ENCODE results near the gene GALNT18.
A peak's percentile ranks its signal among the peaks of the same experiment; 100 is the strongest.
"Not testable (repeated sequence)": the region's sequence is repeated elsewhere in the genome, so short reads cannot be mapped to it uniquely, and the experiment has no call there.

GALNT18 gene

GRCh38 chr11:11378184-11378940 is 243.4 kb downstream of the GALNT18 start:
- DNase-seq = no peak

- no peak for DNase-seq
Observed at GRCh38 chr11:11374358-11375148, 247.3 kb downstream of the GALNT18 start.

DNA sequence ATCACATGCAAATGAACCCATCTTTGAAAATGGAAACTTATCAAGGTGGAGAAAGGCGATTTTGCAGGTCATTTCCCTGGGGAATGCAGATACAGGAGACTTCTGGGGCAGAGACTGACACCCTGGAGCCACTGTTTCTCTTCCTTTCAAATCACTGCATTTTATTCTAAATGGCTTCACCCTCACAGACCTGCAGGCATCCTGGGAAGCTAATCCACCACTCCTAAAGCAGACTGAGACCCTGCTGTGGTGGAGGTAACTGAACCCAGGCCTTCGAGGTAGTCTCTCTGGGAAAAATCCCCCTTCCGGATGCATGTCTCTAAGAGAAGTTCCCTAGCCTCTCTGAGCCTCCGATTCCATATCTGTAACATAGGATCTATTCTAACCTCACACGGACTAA is 247.9 kb downstream of the GALNT18 start:
- no peak for DNase-seq

GRCh38 chr11:11372461-11372860 is 249.3 kb downstream of the GALNT18 start:
- DNase-seq = no peak

DNA sequence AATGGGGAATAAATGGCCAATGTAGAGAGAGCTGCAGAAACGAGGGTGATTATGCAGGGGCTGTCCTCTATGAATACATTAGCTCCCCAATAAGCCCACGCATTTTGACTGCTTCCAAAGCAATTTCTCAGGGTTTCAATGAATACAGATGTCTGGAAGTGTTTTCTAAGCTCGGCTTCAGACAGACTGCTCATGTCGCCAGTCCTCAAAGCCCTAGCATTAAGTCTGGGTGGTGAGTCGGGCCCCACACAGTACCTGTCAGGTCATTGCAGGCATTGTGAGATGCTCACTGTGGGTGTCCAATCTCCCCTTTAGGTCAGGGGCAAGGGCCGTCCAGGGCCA is 250.9 kb downstream of the GALNT18 start:
- no peak for DNase-seq

- DNase-seq = no peak
Observed at GRCh38 chr11:11370255-11370961, 251.4 kb downstream of the GALNT18 start.

- DNase-seq = no peak
Observed at GRCh38 chr11:11366793-11367192, 255.0 kb downstream of the GALNT18 start.

GRCh38 chr11:11363674-11364073 is 258.1 kb downstream of the GALNT18 start:
- no peak for DNase-seq

- DNase-seq = no peak
Observed at GRCh38 chr11:11359611-11360010, 262.2 kb downstream of the GALNT18 start.

GRCh38 chr11:11356842-11357241 is 265.0 kb downstream of the GALNT18 start:
- no peak for DNase-seq

GRCh38 chr11:11352878-11353277 is 268.9 kb downstream of the GALNT18 start, which contains the start of gene CSNK2A3:
Gene CSNK2A3 (minus strand): TSS chr11:11353250. CDS start chr11:11353119, 131 bp downstream.
- DNase-seq = not testable (repeated sequence)

- DNase-seq = not testable (repeated sequence)
Observed at GRCh38 chr11:11351851-11352250, 270.0 kb downstream of the GALNT18 start.

GRCh38 chr11:11351042-11351586 is 270.7 kb downstream of the GALNT18 start:
- no peak for DNase-seq

- peak; percentile 25 for DNase-seq
Observed at GRCh38 chr11:11349870-11350337, 271.9 kb downstream of the GALNT18 start.

- no peak for DNase-seq
Observed at GRCh38 chr11:11349106-11349825, 272.5 kb downstream of the GALNT18 start.

DNA sequence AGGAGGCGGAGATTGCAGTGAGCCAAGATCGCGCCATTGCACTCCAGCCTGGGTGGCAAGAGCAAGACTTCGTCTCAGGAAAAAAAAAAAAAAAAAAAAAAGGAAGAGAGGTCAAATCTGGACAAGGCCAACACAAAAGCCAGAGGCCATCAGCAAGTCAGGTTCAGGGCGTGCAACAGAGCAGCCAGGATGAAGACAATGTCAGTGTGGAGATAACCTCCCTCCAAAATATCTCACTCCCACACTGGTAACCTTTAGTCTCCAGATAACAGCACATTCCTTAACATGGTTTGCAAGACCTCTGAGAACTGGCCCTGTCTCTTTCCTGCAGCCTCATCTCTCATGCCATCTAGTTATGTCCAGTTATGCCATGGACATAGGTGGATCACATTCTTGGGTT is 273.5 kb downstream of the GALNT18 start:
- no peak for DNase-seq

DNA sequence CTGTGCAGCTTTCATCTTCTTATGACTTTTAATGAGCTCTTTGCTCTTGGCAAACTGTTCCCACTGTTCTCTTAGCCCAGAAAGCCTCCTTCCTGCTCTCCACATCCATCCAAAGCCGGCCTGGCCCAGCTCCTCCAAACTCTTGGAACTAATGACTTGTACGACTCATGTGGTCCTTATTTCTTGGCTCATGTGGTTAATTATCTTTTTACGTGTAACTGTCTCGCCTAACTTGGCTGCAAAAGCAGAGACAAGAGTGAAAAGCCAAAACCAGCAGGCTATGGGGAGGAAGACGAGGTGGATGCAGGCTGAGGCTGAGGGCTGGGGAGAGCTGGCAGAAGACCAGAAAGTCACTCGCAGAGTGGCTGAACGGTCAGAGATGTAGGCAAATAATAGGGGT is 274.2 kb downstream of the GALNT18 start:
- no peak for DNase-seq

DNA sequence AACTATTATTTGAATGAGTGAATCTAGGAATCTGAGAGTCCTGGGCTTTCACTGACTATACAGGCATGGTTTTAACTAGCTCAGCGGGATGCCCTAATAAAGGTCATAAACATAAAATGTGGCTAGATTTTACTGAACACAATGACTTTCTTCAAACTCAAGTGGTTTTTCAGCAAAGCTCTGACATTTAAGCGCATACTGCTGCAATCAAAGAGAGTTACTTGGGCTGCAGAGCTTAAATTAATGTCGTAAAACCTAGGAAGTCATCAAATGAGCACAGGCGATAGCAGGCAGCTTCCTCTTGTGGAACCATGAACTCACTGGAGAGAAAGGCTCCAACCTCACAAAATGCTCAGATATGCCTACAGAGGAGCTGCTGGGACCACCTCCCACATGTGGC is 275.5 kb downstream of the GALNT18 start:
- no peak for DNase-seq

- DNase-seq = no peak
Observed at GRCh38 chr11:11345099-11345498, 276.7 kb downstream of the GALNT18 start.

DNA sequence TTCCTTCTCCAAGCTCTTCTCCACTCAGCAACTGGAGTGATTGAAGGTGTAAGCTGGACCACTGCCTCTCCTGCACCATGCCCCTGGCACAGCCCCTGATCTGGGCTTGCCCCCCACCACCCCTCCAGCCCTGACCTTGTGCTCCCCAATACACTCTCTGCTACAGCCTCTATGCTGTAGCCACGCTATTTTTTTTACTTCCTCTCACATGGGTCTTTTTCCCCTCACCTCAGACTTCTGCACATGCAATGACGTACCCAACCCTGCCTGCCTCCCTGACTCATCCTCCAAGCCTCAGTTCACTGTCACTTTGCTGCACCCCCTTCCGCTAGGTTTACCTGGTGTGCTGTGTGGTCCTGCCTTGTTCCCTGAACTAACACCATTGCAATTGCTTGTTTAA is 277.8 kb downstream of the GALNT18 start:
- DNase-seq = no peak

GRCh38 chr11:11338304-11338703 is 283.5 kb downstream of the GALNT18 start:
- DNase-seq = no peak

DNA sequence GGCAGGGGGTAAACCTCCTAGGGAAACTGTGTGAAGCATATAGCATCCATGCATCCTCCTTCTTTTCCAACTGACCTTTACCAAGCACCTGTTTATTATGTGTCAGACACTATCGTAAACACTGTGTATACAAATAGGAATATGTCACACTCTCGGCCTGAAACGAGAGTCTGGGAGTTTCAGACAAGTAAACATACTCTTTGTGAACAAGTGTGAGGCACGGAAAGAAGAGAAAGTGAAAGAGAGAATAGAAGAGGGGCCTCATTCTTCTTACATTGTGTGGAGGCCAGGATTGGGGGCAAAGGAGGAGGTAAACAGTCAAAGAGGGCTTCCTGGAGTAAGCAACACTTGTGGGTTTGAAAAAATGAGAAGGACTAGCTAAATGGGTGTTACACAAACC is 285.1 kb downstream of the GALNT18 start:
- DNase-seq = no peak
